HG03066 (cell line): ENCODE measurements around the gene CHPF.

ENCODE experiments used
- ATAC-seq: cut with Tn5 transposase; IDR thresholded peaks from one replicate; pipeline ENCODE4 v1.9.1; 2021; ENCODE audit warnings: low read depth; ENCODE audit not compliant: unreplicated experiment

CHPF gene

DNA sequence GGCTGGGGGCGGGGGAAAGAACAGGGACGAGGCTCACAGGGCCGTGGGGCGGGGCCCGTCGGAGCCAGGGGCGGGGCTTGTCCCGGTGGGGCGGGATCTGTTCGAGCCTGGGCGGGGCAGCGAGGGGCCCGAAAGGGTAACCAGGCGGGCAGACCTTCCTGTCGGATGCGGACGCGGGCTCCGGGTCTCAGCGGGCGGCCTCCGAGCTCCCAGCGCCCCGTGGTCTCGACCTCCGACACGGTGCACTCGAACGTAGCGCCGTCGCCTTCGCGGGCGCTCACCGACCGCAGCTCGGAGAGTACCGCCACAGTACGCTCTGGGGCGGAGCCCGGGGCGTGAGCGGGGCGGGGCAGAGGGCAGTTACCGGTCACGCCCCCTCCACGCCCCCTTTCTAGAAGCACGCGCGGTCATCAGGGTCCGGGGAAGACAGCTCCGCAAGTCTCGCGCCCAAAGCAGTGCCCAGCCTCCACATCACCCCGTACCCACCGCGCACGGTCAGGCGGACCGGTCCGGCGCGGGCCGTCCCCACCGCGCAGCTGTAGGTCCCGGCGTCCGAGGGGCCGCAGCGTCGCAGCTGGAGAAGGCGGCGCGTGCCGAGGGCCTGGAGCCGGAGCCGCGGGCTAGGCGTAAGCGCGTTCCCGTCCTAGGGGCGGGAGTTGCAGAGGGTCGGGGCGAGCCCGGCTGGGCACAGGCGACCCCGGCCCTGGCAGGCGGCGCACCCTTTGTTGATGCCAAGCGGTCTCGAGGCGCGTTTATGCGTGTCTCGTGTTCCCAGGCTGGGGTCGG is 9.0 kb upstream of the CHPF start:
- ATAC-seq, result peak; percentile 90

- ATAC-seq, result peak; percentile 11
These were observed 8.1 kb upstream of the CHPF start for GRCh38 chr2:219551441-219552381.

DNA sequence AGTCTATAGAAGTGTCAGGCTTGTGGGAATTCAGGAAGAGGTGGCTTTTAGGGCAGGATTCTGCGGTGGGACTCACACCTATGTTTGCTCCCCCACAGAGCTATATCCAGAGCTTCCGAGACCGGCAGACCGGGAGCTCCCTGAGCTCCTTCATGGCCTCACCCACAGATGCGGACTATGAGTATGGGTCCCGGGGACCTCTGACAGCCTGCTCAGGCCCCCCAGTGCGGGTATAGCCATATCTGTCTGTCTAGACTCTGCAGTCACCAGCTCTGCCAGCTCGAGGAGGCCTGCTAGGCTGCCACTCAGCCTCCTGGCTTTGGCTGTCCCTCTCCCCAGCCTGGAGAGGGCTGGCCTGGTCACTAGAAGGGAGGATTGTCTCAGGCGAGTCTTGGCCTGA is 6.0 kb upstream of the CHPF start:
- ATAC-seq, result no peak

GRCh38 chr2:219548990-219549389 is 5.4 kb upstream of the CHPF start:
- ATAC-seq, result no peak

GRCh38 chr2:219547621-219548020 is 4.0 kb upstream of the CHPF start:
- no peak for ATAC-seq

DNA sequence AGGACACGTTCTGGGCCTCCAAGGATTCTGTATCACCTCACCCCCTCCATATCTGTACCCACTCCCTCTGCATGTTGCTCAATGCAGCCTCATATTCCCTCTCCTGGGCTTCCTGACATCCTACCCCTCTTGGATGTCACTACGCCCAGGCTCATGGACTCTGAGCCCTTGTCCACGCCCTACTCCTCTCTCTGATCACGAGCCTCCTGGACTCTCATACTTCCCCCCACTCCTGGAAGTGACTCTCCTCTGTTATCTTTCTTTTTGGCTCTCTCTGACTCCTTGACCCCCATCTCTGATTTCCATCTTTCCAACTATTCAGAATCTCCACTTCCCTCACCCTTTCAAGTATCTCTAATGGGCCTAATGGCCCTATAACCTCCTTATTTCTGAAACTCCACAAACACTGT is 2.3 kb upstream of the CHPF start:
- no peak for ATAC-seq

DNA sequence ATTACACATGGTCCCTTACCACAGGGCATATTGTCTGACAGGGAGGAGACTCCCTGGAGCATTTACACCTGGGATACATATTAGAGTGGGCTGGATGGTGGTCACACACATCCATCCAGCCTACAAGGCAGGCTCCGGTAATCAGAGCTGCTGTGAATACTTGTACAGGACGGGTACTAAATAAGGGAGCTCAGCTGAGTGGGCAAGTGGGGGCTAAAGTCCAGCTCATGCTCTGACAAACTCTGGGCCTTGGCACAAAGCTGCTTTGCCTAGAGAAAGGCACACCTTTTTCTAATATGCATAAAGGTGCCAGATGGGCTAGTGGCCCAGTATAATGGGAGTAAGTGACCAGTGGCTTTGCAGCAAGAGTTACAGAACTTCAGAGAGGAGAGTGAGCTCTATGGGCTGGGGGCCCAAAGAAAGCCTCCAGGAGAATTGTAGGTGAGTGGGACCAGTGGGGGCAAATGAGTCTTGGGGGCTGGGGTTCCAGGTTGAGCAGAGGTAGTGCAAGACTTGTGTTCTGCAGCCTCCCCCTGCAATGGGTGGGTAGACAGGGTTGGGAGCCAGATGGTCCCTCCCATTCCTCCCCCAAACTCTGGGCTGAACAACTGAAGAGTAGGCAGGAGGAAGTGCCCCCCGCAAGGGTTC is 1.8 kb upstream of the CHPF start:
- ATAC-seq, result no peak

DNA sequence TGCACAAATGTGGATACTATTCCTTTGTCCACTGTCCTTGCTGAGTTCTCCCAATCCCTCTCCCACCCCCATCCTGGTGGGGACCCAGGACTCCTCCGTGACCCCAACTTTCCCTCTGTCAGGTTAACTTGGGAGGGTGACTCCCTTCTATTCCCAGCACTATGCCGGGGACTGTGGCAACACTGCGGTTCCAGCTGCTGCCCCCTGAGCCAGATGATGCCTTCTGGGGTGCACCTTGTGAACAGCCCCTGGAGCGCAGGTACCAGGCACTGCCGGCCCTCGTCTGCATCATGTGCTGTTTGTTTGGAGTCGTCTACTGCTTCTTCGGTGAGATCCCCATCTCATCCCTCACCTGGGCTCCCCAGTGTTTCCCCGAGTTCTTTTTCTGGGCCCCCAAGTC is 958 bp upstream of the CHPF start:
- ATAC-seq, result no peak

DNA sequence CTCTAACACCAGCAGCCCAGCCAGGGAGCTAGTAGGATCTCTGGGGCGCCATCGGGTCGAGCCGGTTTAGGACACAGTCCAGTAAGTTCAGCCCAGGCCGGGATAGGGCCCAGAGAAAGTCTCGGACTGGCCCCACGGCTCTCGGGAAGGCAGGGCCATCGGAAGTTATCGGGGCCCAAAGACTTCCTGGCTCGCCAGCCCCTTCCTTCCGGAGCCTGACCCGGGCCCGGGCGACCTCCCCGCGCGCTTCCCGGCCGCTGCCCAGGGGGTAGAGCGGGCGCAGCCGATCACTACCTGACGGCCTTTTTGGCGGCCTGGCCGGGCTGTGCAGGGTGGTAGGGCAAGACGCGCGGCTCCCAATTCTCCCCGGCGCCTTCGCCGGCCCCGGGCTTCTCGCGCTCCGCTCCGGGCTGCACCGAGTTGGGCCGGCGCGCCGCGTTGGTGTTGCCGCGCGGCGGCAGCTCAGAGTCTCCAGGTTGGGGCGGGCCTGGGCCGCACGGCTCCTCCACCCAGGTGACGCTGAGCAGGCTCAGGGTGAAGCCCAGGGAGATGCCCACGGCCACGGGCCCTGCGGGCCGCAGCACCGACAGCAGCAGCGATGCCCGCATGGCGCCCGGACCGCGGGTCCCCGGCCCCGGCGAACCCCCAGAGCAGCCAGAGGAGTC is 546 bp downstream of the CHPF start:
- ATAC-seq, result peak; percentile 31

GRCh38 chr2:219541611-219542180 is 1.9 kb downstream of the CHPF start:
- peak; percentile 41 for ATAC-seq

GRCh38 chr2:219540784-219541504 is 2.7 kb downstream of the CHPF start:
- no peak for ATAC-seq

GRCh38 chr2:219539926-219540678 is 3.5 kb downstream of the CHPF start:
- no peak for ATAC-seq

GRCh38 chr2:219538956-219539788 is 4.4 kb downstream of the CHPF start:
- no peak for ATAC-seq

- ATAC-seq, result no peak
These were observed 5.1 kb downstream of the CHPF start for GRCh38 chr2:219538504-219538951.

DNA sequence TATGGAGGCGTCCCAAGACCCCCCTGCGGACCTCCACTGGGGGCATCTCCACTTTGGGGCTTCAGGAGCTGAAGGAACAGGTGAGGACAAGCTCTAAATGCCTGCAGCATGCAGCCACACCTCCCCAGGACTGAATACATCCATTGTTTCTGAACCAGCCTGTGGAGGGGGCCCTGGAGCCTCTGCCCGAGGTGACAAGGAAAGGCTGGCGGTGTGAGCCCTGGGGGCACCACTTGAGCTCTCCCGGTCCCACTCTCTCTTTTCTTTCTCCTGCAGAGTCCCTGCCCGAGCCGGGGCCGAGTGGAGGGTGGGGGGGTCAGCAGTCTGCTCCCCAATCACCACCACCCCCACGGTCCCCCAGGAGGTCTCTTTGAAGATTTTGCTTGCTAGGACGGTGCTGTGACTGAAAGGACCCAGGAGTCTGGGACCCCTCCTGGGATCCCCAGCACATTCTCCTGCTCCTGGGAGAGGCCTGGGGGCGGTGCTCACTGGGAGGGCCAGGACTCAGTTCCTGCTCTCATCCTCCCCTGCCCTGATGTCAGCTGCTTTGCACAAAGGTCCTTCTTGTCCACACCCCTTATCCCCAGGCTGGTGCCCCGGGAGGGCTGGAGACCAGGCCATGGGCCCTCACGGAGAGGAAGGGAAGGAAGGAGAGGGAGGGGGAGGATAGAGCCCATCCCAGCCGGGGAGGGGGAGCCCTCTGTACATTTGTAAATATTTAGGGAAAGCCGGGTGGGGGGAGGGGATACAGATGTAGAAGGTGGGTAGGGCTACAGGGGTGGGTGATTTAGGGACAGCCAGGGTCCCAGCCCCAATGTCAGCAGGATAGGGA is 5.7 kb downstream of the CHPF start:
- ATAC-seq, result no peak

- no peak for ATAC-seq
These were observed 6.6 kb downstream of the CHPF start for GRCh38 chr2:219536967-219537366.

DNA sequence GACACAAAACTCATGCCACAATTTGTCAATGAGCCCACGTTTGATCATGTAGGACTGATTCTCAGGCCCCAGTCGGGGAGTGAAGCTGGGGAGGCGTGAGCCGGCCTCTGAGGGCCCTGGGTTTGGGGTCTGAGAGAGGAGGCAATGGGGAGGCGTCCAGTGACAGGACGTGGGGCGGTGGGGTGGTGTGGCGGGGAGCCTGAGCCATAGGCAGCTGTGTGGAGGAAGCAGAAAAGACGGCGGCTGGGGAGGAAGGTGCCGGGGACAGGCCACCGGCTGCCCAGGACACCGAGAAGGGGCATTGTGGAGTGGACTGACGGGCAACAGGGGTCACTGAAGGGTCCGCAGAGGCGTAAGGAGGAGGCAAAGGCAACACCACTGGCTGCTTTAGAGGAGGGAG is 7.2 kb downstream of the CHPF start:
- no peak for ATAC-seq
